Inflammatory macrophage treated with lipopolysaccharide for 1 hour (primary cell): ENCODE results near the gene DENND11.
A peak's percentile ranks its signal among the peaks of the same experiment; 100 is the strongest.
"Not testable (repeated sequence)": the region's sequence is repeated elsewhere in the genome, so short reads cannot be mapped to it uniquely, and the experiment has no call there.

ENCODE experiments used
- DNase-seq, 2 donors: peaks; one replicate each; pipeline ENCODE4 v3.0.0-alpha.2; 2020 to 2022

Gene DENND11

DNA sequence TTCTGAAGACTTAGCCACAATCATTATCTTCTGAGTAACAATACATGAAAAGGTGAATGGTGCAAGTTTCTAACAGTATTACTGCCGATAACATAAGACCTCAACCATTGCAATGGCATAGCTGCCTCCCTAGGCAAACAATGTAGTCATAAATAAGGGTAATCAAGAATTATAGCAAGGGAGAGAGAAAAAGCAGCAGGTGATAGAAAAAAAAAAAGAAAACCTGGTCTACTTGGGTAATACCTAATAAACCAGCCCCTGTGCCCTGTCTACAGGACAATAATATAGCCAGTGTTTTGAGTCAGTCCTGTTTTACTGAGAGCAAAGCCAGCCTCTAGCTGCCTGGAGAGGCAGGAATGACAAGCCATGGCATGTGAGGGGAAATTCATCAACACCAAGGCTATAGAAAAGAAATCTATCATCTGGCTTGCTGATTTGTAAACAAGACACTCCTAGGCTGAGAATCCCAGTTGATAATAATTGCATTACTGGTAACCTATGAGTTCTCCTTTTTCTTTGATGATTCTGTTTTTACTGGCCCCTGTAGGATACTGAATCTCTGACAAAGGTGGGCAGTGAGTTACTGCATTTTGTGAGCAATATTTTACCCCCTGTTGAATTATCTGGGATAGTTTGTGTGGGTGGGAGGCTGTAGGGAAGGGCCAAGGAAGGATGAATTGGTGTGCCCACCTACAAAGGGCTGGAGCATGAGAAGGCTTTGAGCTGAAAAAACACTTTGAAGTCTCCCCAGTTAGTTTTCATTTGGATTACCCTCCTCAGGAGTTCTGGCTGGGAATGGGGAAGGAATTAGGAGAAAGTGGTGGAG, 4.5 kb upstream of the DENND11 start:
- no peak for DNase-seq

DNA sequence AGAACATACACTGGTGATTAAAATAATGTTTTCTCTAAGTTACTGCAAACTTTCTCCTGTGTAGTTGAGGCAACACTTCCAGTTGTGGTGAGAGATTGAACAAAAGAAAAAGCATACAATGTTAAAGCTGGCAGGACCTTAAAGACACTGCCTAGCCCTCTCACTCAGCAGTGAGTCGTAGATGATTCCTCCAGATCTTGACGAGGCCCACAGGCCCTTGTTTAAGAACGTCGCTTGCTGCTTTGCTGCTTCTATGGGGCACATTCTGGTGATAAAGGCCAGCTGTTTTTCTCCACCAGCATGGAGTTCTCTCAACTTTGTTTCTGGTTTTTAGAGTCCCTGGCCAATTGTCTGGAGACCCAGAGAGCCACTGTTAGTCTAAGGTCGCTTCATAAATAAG, 2.8 kb upstream of the DENND11 start:
- no peak for DNase-seq

DNA sequence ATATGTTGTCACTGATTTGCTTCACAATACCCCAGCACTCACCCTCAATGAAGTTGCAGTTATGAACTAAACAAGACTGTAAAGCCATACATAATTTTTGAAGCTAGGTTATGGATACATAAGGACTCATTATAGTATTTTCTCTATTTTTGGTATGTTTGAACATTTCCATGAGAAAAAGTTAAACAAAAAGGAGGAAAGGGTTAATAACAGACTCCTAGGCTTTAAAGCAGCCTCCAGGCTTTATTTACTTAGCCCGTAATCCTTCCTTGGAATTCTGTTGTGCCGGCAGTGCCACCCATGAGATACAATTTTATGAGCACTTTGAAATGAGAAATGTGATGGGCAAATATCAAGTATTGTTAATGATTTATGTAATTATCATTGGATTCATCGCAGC, 2.1 kb upstream of the DENND11 start:
- no peak for DNase-seq

DNA sequence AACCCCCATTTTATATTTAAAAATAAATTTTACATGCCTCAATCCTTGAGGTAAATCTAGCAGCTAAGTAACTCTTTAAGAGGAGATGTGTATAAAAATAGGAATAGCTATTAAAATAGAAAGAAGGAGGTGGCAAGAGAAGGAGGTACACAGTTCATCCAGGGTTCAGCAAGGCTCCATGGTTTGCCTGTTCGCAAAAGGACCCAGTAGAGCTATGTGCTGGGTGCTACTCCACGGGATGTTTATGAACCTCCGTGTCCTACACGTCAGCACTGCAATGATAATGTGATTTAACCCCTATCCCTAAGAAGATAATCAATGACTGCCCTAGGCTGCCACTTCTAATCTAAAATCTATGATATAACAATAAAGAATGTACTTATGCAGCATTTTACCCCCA, 926 bp upstream of the DENND11 start:
- no peak for DNase-seq

DNA sequence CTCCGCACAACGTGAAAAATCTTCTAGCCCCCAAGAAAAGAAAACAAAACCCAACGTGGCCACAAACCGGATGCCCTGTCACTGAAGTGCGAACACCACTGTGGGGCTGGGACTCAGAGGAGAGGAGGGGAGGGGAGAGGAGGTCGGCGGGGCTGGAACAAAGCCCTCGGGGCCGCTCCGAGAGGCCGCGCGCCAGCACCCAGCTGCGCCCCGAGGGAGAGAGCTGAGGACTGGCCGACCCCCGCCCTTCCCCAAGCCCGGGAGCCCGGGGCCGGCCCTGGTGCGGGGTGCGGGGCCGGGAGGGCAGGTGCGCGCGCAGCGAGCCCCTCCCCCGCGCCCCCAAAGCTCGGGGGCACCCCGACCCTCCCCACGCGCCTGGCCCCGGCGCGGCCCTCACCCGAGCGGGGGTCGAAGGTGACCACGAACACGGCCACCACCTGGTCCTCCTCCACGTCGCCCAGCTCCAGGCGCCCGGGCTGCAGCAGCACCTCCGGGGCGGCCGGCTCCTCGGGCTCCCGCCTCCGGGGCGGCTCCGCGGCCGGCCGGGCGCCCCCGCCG, 398 bp downstream of the DENND11 start:
- DNase-seq: no peak

DNA sequence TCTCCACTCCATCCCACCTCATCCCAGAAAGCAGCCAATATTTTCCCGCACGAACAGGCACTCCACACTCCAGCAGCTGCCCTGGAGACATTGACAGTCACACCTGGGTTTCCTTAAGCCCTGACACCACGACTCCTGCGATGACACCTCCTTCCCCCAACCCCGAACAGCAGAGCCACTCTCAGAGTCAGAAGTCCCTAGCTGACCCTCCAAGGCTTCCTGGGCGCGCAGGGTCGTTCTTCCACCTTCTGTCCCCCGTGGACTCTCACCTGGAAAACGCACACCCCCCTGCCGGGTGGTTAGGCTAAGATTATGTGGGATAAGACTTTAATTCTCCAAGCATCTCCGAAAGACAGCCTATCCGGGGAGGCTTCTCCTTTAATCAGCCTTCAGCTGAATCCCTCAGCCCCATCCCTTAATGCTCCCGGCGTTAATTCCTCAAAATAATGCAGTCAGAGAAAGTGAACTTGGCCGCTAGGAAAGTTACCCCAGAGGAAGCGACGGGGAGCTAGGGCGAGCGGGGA, 1.1 kb downstream of the DENND11 start:
- DNase-seq: peak in 1 of 2 donors; percentile 25

DNA sequence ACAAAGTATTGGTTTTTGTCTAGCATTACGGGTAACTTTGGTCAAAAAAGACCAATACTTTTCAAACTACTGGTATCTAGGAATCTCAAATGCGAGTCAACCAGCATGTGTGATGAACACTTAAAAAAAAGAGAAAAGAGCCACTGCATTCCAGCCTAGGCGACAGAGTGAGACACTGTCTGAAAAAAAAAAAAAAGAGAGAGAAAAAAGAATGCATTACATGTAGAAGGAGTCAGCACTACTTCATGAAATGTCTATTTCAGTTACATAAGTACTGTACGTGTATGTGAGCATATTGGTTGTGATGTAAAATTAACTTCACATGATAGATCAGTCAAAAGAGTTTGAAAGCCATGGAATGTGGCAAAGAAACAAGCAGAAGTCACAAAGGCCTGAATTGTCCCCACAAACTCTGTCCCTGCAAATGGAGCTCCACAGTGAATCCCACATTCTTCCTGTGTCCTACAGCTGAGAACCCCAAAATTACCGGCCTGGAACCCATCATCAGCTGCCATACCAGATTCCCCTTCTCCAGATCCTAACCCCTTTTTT, 1.6 kb downstream of the DENND11 start:
- DNase-seq: no peak

DNA sequence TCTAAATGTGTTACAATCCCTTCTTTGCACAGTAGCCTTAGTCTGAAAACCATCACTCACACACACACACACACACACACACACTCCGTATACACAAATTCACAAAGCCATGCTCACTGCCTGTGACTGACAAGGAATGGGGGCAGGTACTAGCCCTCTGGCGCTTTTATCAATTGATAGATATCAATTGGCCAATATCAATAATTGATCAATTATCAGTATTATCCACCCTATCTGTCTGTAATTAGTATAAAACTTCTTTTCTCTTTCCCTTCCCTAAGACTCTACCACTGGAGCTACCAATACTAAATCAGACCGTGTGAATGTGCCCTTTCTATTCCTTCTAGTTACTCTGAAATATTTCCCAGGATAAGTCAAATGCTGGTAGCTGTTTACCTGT, 2.1 kb downstream of the DENND11 start:
- no peak for DNase-seq

DNA sequence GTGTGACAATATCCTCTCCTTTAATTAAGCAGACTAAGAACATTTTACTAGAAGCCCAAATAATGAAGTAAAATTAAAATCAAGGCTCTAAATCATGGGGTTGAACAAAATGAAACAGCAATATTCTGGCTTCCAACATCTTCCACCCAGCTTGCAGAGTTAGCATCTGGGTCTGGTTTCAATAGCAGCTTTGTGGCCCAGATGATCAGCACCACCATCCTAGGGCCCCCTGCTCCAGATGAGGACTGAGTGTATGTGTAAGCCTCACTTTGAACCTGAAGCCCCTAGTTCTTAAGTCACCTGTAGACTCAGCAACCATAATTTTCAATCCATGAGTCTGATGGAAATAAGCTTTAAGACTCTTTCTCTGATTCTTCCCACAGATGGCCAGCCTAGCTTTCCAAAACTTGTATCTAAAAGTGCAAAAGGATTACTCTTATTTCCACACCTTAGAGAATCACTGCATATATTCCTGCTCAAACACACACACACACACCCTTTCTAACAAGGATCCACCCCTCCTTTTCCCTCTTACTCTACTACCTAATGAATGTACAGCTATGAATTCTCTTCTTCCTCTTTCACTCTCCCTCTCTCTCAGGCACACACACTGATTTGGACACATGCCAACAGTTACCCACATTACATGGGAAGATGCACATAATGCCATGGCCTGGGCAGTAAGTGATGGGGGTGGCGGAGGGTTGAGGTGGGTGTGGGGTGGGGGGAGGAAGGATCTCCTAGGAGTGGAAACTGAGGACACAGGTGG, 3.5 kb downstream of the DENND11 start:
- DNase-seq: peak in 1 of 2 donors; percentile 19

DNA sequence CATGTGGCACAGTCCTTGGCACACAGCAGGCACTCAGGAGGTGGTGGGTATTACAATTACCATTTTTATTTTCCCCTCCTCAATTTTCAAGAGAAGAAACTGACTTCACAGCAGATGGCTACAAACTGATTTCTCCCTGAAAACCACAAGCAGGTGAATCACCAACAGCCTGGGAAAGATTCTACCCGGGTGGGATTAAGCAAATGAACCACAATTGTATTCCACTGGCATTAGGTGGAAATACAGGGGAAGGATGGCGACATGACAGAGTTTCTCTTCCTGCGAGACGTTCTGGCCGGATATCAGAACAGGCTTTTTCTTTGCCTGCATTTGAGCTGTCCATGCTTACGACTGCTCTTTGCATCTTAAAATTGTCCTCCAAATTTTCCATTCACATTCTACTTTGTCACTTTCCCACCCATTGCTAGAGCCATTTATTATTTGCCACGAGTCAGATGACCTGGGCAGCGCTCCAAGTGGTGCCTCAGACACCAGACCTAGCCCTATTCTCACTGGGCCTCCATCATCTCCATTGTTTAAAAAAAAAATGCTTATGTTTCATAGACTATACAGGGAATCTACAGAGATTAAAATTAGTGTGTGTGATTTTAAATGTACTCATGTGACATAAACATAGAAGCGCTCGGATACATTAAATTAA, 4.6 kb downstream of the DENND11 start:
- no peak for DNase-seq

DNA sequence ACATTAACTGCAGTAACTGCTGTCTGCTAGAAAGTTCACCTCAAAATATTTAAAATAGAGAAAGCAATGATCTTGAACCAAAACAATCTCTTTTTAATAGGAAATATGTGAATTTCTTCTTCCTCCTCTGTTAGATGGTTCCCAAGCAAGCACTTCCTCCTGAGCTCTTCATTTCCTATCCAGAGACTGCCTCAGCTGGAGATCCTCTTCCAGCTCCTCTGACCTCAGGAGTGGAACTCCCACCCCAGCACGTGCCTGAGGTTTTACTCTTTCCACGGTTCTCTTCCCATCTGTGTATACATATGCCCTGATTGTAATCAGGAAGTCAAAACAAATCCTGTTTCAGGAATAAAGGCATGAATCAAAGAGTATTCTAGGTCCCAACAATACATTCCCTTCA, 5.6 kb downstream of the DENND11 start:
- peak in 1 of 2 donors; percentile 27 for DNase-seq

DNA sequence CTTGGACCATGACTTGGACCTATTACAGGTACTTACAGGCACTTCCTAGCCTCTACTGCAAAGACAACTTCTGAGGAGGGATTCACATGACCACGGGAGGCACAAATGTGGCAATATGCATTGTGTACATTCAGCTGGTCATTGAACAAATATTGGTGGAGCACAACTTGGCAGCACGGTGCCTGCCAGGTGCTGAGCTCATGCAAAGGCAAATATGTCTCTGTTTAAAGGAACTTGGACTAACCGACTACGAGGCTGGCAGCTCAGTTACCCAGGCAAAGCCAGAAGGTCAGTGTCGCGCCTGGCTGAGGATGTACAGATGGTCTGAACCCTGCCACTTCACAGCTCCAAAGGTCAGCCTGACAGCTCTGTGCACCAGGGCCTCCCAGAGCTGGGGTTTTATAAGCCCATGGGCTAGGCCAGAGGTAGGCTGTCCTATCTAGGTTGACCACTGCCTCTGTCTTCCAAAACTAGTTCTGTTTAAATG, 6.1 kb downstream of the DENND11 start:
- no peak for DNase-seq

DNA sequence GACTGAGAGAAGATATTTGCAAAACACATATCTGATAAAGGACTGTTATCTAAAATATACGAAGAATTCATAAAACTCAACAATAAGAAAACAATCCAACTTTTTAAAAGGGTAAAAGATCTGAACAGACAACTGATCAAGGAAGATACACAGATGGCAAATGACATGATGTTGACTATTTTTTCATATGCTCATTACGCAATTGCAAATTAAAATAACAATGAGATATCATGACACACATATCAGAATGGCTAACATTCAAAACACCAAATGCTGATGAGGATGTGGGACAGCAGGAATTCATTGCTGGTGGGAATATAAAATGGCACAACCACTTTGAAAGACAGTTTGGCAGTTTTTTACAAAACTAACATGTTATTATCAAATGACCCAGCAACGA, 8.9 kb downstream of the DENND11 start:
- DNase-seq: no peak

DNA sequence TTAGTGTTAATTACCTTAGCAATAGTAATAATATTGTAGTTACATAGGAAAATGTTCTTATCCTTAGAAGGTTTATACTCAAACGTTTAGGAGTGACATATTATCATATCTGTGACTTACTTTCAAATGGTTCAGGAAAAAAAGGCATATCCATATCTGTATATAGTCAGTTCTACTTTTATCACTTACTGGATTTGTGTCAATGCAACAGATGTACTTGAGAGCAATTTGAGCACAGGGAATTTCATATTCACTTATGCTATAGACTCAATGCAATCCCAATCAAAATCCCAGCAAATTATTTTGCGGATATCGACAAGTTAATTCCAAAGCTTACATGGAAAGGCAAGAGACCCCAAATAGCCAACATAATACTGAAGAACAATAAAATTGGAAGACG, 10.0 kb downstream of the DENND11 start:
- no peak for DNase-seq

DNA sequence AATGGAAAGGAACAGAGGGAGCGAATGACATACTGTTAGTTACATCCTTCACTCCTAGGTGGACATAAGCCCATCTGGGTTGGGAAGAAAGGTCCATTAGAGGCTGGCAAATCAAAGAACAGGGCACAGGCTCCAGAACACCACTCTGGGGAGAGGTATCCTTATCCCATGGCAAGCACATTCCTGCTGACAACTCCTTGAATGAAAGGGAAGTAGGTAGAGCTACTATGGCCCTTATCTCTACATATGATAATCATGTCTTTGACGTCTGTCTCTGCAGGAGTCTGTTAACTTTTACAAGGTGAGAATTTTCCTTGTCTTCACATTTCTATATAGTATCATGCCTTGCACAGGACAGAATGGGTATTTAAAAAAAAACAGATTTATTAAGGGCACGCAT, 10.4 kb downstream of the DENND11 start:
- DNase-seq: no peak

DNA sequence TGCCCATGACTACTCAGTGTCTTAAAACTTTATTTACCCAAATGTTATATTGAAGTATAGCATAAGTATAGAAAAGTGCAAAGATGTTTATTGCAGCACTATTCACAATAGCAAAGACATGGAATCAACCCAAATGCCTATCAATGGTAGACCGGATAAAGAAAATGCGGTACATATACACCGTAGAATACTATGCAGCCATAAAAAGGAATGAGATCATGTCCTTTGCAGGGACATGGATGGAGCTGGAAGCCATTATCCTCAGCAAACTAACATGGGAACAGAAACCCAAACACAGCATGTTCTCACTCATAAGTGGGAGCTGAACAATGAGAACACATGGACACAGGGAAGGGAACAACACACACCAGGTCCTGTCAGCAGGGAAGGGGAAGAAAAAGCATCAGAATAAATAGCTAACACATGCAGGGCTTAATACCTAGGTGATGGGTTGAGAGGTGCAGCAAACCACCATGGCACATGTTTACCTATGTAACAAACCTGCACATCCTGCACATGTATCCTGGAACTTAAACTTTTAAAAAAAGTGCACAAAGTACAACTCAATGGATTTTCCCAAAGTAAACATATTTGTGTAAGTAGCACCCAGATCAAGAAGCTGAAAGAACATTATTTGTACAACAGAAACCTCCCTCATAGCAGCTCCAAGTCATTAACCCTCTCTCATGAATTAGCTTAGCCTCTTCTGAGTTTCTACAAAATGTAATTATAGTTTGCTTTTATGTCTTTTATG, 12.7 kb downstream of the DENND11 start:
- not testable (repeated sequence) for DNase-seq

DNA sequence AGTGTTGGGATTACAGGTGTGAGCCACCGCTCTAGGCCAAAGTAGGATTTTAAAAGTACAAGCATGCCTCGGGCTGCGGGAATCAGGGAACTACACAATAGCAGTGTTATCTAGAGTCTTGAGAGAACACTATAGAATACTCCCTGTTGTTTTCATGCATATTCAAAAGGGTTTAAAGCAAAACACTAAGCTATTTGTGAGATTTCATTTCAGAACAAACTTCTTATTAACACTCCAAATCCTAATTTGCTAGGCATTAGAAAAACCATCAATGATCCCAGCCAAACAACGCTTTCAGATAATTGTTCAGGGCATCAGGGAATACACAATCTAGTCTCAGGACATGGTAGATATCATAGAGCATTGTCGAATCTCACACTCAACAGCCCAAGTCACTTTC, 13.9 kb downstream of the DENND11 start:
- no peak for DNase-seq

DNA sequence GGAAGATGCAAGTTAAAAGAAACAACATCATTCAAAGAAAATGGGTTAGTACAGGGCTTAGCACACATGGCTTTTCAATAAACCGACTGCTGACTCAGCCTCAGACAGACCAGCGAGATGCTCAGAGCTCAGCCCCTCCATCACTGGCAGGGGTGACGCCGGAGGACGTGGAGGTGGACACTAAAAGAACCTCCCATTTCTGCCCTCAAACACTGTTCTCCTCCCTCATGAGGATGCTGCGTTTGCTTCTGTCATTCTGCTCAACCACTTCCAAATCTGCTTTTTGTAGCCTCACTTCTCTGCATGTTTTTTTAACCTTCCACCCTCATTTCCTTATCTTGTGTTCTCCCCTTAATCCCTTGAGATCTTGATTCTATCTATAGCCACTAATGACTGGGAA, 15.3 kb downstream of the DENND11 start:
- no peak for DNase-seq

DNA sequence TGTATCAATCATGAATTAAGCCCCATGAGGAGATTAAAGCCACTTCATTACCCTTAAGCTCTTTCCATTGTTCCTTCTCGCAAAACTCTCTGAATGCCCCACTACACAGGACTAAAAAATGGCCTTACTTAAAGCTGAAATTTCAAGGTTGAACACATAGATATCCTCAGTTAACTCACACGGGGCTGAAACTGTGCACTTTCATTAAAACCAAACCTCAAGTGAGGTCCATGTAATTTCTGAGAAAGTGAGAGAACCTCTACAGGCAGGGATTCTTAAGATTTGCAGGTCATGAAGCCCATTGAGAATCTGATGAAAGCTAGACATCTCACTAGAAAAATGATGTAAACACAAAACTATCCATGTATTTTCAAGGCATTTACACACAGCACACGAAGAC, 15.9 kb downstream of the DENND11 start:
- DNase-seq: no peak

DNA sequence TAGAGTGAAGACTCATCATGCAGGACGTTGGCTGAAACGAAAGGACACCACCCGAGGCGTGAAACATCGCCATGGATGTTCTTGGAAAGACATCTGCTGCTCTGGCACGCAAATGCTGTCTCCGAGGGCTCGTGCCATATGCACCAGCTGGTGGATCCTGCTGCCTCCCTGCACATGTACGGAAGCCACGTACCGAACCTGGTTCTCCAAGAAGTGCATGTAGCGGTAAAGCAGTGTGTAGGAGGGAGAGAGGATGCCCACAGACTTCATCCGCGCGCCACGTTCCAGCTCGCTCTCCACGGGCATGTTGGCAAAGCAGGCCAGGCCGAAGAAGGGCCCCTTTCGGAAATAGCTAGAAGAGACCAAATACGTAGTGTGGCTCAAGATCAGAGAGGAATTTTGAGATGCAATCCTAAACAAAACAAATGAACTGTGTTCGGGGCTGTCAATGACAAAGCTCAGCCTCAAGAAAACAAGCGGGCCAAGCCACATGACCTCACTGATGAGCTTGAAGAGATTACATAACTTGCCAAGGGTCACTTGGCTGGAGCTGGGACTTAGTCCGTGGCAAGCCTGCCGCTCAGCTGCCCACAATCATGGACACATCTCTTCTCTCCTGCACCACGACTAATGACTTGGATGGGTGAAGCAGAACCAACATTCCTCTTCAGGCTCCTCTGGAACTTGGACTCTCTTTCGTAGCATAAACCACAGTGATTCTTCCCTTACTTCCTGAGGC, 16.5 kb downstream of the DENND11 start:
- no peak for DNase-seq

DNA sequence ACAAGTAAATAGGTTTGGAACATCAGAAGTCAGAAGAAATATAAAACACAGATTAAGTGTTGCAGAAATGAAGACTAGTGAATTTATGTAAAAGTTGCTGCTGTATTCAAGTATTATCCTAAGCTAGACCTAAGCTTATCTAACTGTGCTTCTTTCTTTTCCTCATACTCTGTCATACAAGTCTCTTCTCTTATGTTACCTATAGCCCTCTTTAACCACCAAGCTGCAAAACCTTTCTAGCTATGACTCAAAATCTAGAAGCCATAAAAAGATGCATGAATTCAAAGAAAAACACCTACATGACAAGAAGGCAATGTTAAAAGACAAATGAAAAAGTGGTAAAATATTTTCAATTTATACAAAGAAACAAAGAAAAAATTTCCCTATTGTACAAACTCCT, 23.0 kb downstream of the DENND11 start:
- DNase-seq: no peak
